Measurements from ENCODE around the gene RAVER2. TPM values are rescaled to one million over a fixed set of nuclear protein-coding genes. Genes with fewer than 3 reads are reported as not detected.

Gene RAVER2
- total and polyA plus RNA-seq, 4 donors: 2.9 to 30.2 (median 6.8) TPM

DNA sequence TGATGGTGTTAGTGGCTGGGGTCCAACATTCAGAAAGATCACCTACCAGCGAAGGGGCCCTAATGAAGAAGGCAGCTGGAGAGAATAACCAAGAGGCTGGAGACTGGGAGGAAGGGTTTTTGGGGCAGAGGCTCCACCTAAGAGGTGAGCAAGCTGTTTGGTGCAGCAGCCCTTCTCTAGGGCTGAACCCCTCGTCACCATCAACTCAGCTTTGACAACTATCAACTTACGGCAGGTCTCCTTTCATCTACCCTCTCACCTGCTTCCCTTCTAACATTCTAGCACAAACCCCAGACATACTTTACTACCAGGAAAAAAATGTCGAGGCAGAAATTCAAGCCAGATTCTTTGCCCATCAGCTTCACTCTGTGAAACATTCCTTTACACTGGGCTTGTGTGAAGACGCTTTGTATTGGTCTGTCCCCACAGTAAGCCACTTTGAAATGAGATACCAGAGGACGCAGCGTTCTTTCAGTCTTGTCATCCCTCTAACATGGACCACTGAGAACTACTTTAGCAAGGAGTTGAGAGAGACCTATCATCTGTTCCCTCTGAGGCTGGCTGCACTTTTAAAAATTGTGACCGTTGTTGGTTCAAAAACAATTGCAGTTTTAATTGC lies 84.6 kb downstream of the RAVER2 start:
- 84 to 90% methylated on average over 8 of the region's 8 CpGs for WGBS, 2 donors
- TF ChIP-seq, protein P1, sequence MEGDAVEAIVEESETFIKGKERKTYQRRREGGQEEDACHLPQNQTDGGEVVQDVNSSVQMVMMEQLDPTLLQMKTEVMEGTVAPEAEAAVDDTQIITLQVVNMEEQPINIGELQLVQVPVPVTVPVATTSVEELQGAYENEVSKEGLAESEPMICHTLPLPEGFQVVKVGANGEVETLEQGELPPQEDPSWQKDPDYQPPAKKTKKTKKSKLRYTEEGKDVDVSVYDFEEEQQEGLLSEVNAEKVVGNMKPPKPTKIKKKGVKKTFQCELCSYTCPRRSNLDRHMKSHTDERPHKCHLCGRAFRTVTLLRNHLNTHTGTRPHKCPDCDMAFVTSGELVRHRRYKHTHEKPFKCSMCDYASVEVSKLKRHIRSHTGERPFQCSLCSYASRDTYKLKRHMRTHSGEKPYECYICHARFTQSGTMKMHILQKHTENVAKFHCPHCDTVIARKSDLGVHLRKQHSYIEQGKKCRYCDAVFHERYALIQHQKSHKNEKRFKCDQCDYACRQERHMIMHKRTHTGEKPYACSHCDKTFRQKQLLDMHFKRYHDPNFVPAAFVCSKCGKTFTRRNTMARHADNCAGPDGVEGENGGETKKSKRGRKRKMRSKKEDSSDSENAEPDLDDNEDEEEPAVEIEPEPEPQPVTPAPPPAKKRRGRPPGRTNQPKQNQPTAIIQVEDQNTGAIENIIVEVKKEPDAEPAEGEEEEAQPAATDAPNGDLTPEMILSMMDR (IDR thresholded peaks at IDR 0.05; ENCODE audit: control extremely low read depth, extremely low read depth): no peak
- ATAC-seq (ENCODE audit: insufficient read depth, low FRiP score) (no peak), DNase-seq (peak in 2 of 3 donors; percentile 16 to 17)
- Histone ChIP-seq H3K9me3 (ENCODE audit: control insufficient read depth in 4 of 4, insufficient read depth in 3 of 4, low read length in 3 of 4) (no peaks in the 10 kb centered on the region), H3K4me1 (ENCODE audit: control insufficient read depth in 5 of 5, insufficient read depth in 5 of 5, low read length in 5 of 5) (no peaks in the 10 kb centered on the region), H3K4me3 (no peak overlapping the region), H3K9ac (ENCODE audit: insufficient read depth in 1 of 2, low read length in 2 of 2) (no peak overlapping the region), H3K27me3 (ENCODE audit: control insufficient read depth in 3 of 3, insufficient read depth in 3 of 3, low read length in 2 of 3) (no peaks in the 10 kb centered on the region), H3K27ac (ENCODE audit: low read depth in 1 of 2, low read length in 1 of 2) (no peak overlapping the region), H3K36me3 (ENCODE audit: control insufficient read depth in 4 of 4, insufficient read depth in 4 of 4, low read length in 4 of 4) (peaks cover 0 to 20% (median 10%) of the 10 kb centered on the region in 4 donors)

DNA sequence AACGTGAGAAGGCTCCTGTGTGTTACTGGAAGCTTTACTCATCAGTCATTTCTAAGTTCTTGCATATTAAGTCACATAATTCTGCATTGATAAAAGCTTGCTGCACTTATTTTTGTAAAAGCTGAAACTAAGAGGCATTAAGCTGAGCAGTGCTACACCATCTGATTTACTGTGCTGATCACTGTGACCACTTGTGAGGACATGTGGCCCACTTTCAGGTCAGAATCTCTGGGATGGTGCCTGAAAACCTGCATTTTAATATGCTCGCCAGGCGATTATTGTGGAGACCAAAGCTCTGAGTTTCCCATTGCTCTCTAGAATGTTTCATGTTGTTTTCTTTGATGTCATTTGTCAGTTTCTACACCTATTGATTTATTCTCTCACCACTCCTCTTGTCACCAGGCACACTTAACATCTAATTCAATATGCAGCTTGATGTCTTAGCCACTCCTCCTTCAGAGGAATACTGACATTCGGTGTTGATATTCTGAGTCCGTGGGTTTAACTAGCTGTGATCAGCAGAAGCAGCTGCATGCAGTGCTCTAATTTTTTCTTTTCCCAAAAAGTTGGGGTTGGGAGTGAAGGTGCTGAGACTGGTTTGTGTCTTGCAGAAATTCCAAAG lies 85.3 kb downstream of the RAVER2 start:
- no peak overlapping the region for H3K27ac ChIP-seq (ENCODE audit: low read depth in 1 of 2, low read length in 1 of 2)
- H3K4me3 ChIP-seq: no peak overlapping the region
- no peaks in the 10 kb centered on the region for H3K9me3 ChIP-seq (ENCODE audit: control insufficient read depth in 4 of 4, insufficient read depth in 3 of 4, low read length in 3 of 4)
- peaks cover 0 to 21% (median 13%) of the 10 kb centered on the region in 4 donors for H3K36me3 ChIP-seq (ENCODE audit: control insufficient read depth in 4 of 4, insufficient read depth in 4 of 4, low read length in 4 of 4)
- H3K27me3 ChIP-seq (ENCODE audit: control insufficient read depth in 3 of 3, insufficient read depth in 3 of 3, low read length in 2 of 3): no peaks in the 10 kb centered on the region
- WGBS, 2 donors: 77 to 85% methylated on average over 5 of the region's 5 CpGs
- no peaks in the 10 kb centered on the region for H3K4me1 ChIP-seq (ENCODE audit: control insufficient read depth in 5 of 5, insufficient read depth in 5 of 5, low read length in 5 of 5)
- H3K9ac ChIP-seq (ENCODE audit: insufficient read depth in 1 of 2, low read length in 2 of 2): no peak overlapping the region
- ATAC-seq (ENCODE audit: insufficient read depth, low FRiP score): no peak
- TF ChIP-seq, protein P1 (IDR thresholded peaks at IDR 0.05; ENCODE audit: control extremely low read depth, extremely low read depth): no peak
- DNase-seq: no peak

DNA sequence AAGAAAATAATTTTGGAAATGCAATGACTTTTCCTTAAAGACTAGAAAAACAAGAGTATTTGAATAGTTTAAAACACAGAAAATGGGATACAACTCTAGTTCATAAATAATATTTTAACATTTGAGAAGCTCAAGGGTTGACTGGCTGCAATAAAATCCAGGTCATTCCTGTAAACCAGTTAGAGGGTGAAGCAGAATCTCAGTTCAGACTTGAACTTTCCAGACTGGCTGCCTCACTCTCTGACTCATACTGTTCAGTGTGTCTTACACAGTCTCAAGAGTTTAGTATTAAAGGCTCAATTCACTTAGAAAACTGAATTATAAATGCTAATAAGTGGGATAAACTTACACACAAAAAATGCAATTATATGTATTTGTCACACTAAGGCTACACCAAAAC lies 89.9 kb downstream of the RAVER2 start:
- TF ChIP-seq, protein P1 (IDR thresholded peaks at IDR 0.05; ENCODE audit: control extremely low read depth, extremely low read depth): no peak
- DNase-seq: no peak
- Histone ChIP-seq H3K4me3 (no peak overlapping the region), H3K27me3 (ENCODE audit: control insufficient read depth in 3 of 3, insufficient read depth in 3 of 3, low read length in 2 of 3) (no peaks in the 10 kb centered on the region), H3K27ac (ENCODE audit: low read depth in 1 of 2, low read length in 1 of 2) (no peak overlapping the region), H3K36me3 (ENCODE audit: control insufficient read depth in 4 of 4, insufficient read depth in 4 of 4, low read length in 4 of 4) (peaks cover 22 to 50% (median 38%) of the 10 kb centered on the region in 4 donors), H3K4me1 (ENCODE audit: control insufficient read depth in 5 of 5, insufficient read depth in 5 of 5, low read length in 5 of 5) (no peaks in the 10 kb centered on the region), H3K9me3 (ENCODE audit: control insufficient read depth in 4 of 4, insufficient read depth in 3 of 4, low read length in 3 of 4) (peaks cover 0 to 3% (median 0%) of the 10 kb centered on the region in 4 donors), H3K9ac (ENCODE audit: insufficient read depth in 1 of 2, low read length in 2 of 2) (no peak overlapping the region)
- ATAC-seq (ENCODE audit: insufficient read depth, low FRiP score): no peak

Measured in lung (tissue), 12 donors.